Neuronal stem cell (in vitro differentiated cells): ENCODE measurements around the gene HOXC10.

ENCODE experiments used
- DNase-seq: peaks from one replicate; pipeline ENCODE4 v3.0.0-alpha.2; 2013; ENCODE audit warnings: low spot score
- H2AFZ ChIP-seq: one replicate; pipeline ENCODE4 v1.6.1; 2013; ENCODE audit warnings: mild to moderate bottlenecking, low read length, inconsistent platforms
- H2AK5ac ChIP-seq: 2 replicates; pipeline ENCODE4 v1.6.1; 2013; ENCODE audit warnings: low read depth, mild to moderate bottlenecking, inconsistent platforms, low read length, moderate library complexity, mixed read lengths
- H2BK120ac ChIP-seq: 2 replicates; pipeline ENCODE4 v1.6.1; 2013; ENCODE audit warnings: low read depth, mild to moderate bottlenecking, inconsistent platforms, low read length, moderate library complexity, mixed read lengths
- H2BK12ac ChIP-seq: one replicate; pipeline ENCODE4 v1.6.1; 2013; ENCODE audit warnings: low read length, inconsistent platforms
- H2BK15ac ChIP-seq: 2 replicates; pipeline ENCODE4 v1.6.1; 2013; ENCODE audit warnings: mild to moderate bottlenecking, low read length, inconsistent platforms, mixed read lengths
- H2BK5ac ChIP-seq: one replicate; pipeline ENCODE4 v1.6.1; 2013; ENCODE audit warnings: inconsistent platforms, mild to moderate bottlenecking, low read length, moderate library complexity
- H3K14ac ChIP-seq: one replicate; pipeline ENCODE4 v1.6.1; 2013; ENCODE audit warnings: low read length, inconsistent platforms
- H3K18ac ChIP-seq: 2 replicates; pipeline ENCODE4 v1.6.1; 2013; ENCODE audit warnings: low read length, inconsistent platforms
- H3K23ac ChIP-seq: 2 replicates; pipeline ENCODE4 v1.6.1; 2013; ENCODE audit warnings: low read depth, mild to moderate bottlenecking, mixed read lengths, low read length, inconsistent platforms; ENCODE audit not compliant: poor library complexity
- H3K27ac ChIP-seq: replicated peaks from 3 replicates; pipeline ENCODE4 v1.5.1; 2013; ENCODE audit warnings: low read length, inconsistent platforms
- H3K27me3 ChIP-seq, 3 experiments: 2 replicates each; pipeline ENCODE4 v1.6.1; 2013; ENCODE audit warnings: low read length in 3 of 3, mild to moderate bottlenecking in 2 of 3, inconsistent platforms in 1 of 3, low read depth in 1 of 3, mixed read lengths in 1 of 3, moderate library complexity in 1 of 3; ENCODE audit not compliant: control insufficient read depth in 3 of 3, insufficient read depth in 3 of 3
- H3K36me3 ChIP-seq, 2 donors: replicated peaks in 1 of 2; 2 replicates each; pipeline ENCODE4 v1.6.1; 2013; ENCODE audit warnings: low read length in 2 of 2; ENCODE audit not compliant: control insufficient read depth in 2 of 2, insufficient read depth in 2 of 2
- H3K4ac ChIP-seq: 2 replicates; pipeline ENCODE4 v1.6.1; 2013; ENCODE audit warnings: inconsistent platforms, mild to moderate bottlenecking, low read length, moderate library complexity
- H3K4me1 ChIP-seq, 2 donors: 1 replicate in 1 of 2; 2 replicates in 1 of 2; pipeline ENCODE4 v1.6.1; 2013; ENCODE audit warnings: low read length in 2 of 2, low read depth in 1 of 2; ENCODE audit not compliant: control insufficient read depth in 2 of 2, insufficient read depth in 1 of 2
- H3K4me2 ChIP-seq: one replicate; pipeline ENCODE4 v1.6.1; 2013; ENCODE audit warnings: mild to moderate bottlenecking, low read length, inconsistent platforms; ENCODE audit not compliant: insufficient read depth, poor library complexity, severe bottlenecking
- H3K4me3 ChIP-seq, 2 donors: 2 replicates each; pipeline ENCODE4 v1.5.1; 2013; ENCODE audit warnings: low read length in 2 of 2, mild to moderate bottlenecking in 2 of 2, inconsistent platforms in 1 of 2, moderate library complexity in 1 of 2
- H3K79me1 ChIP-seq: one replicate; pipeline ENCODE4 v1.6.1; 2013; ENCODE audit warnings: low read depth, mild to moderate bottlenecking, inconsistent platforms, low read length, moderate library complexity
- H3K9ac ChIP-seq: one replicate; pipeline ENCODE4 v1.6.1; 2013; ENCODE audit warnings: mild to moderate bottlenecking, low read depth, low read length, inconsistent platforms; ENCODE audit not compliant: poor library complexity
- H3K9me3 ChIP-seq, 2 donors: replicated peaks in 1 of 2; 2 replicates each; pipeline versions ENCODE3 to v1.6.1; 2013; ENCODE audit warnings: low read length in 2 of 2, mild to moderate bottlenecking in 2 of 2, inconsistent platforms in 1 of 2, low read depth in 1 of 2, mixed read lengths in 1 of 2, moderate library complexity in 1 of 2; ENCODE audit not compliant: control insufficient read depth in 2 of 2, insufficient read depth in 1 of 2
- H4K8ac ChIP-seq: one replicate; pipeline ENCODE4 v1.6.1; 2013; ENCODE audit warnings: low read depth, mild to moderate bottlenecking, inconsistent platforms, low read length, moderate library complexity
- H4K91ac ChIP-seq: one replicate; pipeline ENCODE4 v1.6.1; 2013; ENCODE audit warnings: low read length, low read depth, mild to moderate bottlenecking, inconsistent platforms; ENCODE audit not compliant: poor library complexity
- WGBS, 2 donors: extraction: QIAGEN DNeasy Blood & Tissue Kit; methylation state at CpG; one replicate each; pipeline ENCODE4 v1.1.7; 2013; ENCODE audit warnings: missing lambda C conversion rate in 2 of 2, mixed read lengths in 1 of 2; ENCODE audit not compliant: insufficient read length in 2 of 2, insufficient replicate concordance in 1 of 2; ENCODE audit errors: extremely low coverage in 2 of 2; 5-methylcytosine and 5-hydroxymethylcytosine counted together

HOXC10 gene

GRCh38 chr12:53987787-53988230 lies 2.9 kb downstream of the HOXC10 start:
- Histone ChIP-seq H2BK15ac (no peak overlapping the region), H4K91ac (no peak overlapping the region), H3K9ac (no peak overlapping the region), H4K8ac (no peak overlapping the region), H2BK12ac (no peak overlapping the region), H3K14ac (no peak overlapping the region), H3K4me1 (peaks cover 0 to 3% of the 10 kb centered on the region in 2 donors), H3K27me3 (peaks cover 66 to 100% (median 99%) of the 10 kb centered on the region in 3 experiments), H3K27ac (no peak overlapping the region), H3K23ac (no peak overlapping the region), H2AFZ (no peak overlapping the region), H2AK5ac (no peak overlapping the region), H2BK120ac (no peak overlapping the region), H2BK5ac (no peak overlapping the region), H3K4me3 (no peak overlapping the region), H3K36me3 (no peaks in the 10 kb centered on the region), H3K4me2 (no peak overlapping the region), H3K9me3 (peaks cover 0 to 19% of the 10 kb centered on the region in 2 donors), H3K18ac (no peak overlapping the region), H3K4ac (no peak overlapping the region), H3K79me1 (no peaks in the 10 kb centered on the region)
- DNase-seq: no peak
- WGBS, 2 donors: no CpG with 5 or more reads among the region's 4 CpGs

GRCh38 chr12:53988541-53989226 lies 3.7 kb downstream of the HOXC10 start:
- Histone ChIP-seq H3K27me3 (peaks cover 65 to 100% (median 99%) of the 10 kb centered on the region in 3 experiments), H3K14ac (no peak overlapping the region), H2BK12ac (no peak overlapping the region), H3K4me1 (peaks cover 0 to 3% of the 10 kb centered on the region in 2 donors), H2AFZ (no peak overlapping the region), H3K23ac (no peak overlapping the region), H3K27ac (no peak overlapping the region), H3K9ac (no peak overlapping the region), H4K91ac (no peak overlapping the region), H3K9me3 (peaks cover 0 to 14% of the 10 kb centered on the region in 2 donors), H3K36me3 (no peaks in the 10 kb centered on the region), H3K18ac (no peak overlapping the region), H2BK15ac (no peak overlapping the region), H4K8ac (no peak overlapping the region), H3K4ac (no peak overlapping the region), H2BK5ac (no peak overlapping the region), H2AK5ac (no peak overlapping the region), H2BK120ac (no peak overlapping the region), H3K4me2 (no peak overlapping the region), H3K4me3 (no peak overlapping the region), H3K79me1 (no peaks in the 10 kb centered on the region)
- no peak for DNase-seq
- WGBS, 2 donors: no CpG with 5 or more reads among the region's 5 CpGs

DNA sequence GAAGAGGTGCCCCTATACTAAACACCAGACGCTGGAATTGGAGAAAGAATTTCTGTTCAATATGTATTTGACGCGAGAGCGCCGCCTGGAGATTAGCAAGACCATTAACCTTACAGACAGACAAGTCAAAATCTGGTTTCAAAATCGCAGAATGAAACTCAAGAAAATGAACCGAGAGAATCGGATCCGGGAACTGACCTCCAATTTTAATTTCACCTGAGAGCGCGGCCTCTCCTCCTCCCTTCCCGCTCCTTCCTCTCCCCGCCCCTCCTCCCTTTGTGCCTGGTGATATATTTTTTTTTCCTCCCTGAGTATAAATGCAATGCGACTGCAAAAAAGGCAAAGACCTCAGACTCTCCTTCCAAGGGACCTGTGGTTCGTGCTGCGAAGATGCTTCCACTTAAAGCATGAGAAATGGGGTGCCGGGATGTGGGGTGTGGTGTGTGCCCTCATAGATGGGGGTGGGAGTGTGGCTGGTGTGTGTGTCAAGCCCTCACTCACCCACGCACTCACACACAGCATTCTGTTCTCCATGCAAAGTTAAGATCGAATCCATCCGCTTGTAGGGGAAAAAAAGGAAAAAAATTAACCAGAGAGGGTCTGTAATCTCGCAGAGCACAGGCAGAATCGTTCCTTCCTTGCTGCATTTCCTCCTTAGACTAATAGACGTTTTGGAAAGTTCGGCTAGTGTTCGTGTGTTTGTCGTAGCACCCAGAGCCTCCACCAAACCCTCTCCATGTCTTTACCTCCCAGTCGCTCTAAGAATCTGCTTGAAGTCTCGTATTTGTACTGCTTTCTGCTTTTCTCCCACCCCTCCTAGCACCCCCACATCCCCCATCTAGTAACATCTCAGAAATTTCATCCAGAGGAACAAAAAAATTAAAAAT lies 4.5 kb downstream of the HOXC10 start:
- DNase-seq: no peak
- peak overlapping the region in 1 of 2 donors; percentile 39 for H3K4me3 ChIP-seq
- peaks cover 0 to 3% of the 10 kb centered on the region in 2 donors for H3K4me1 ChIP-seq
- no peak overlapping the region for H4K91ac ChIP-seq
- H2BK120ac ChIP-seq: no peak overlapping the region
- no peak overlapping the region for H3K14ac ChIP-seq
- no peak overlapping the region for H2AFZ ChIP-seq
- no CpG with 5 or more reads among the region's 28 CpGs for WGBS, 2 donors
- H2BK5ac ChIP-seq: no peak overlapping the region
- no peak overlapping the region for H2AK5ac ChIP-seq
- H4K8ac ChIP-seq: no peak overlapping the region
- peaks cover 0 to 10% of the 10 kb centered on the region in 2 donors for H3K9me3 ChIP-seq
- no peaks in the 10 kb centered on the region for H3K36me3 ChIP-seq
- H3K18ac ChIP-seq: no peak overlapping the region
- no peak overlapping the region for H3K23ac ChIP-seq
- no peaks in the 10 kb centered on the region for H3K79me1 ChIP-seq
- no peak overlapping the region for H3K9ac ChIP-seq
- H2BK15ac ChIP-seq: no peak overlapping the region
- H2BK12ac ChIP-seq: no peak overlapping the region
- no peak overlapping the region for H3K4ac ChIP-seq
- H3K27ac ChIP-seq: no peak overlapping the region
- H3K27me3 ChIP-seq: peaks cover 65 to 100% (median 99%) of the 10 kb centered on the region in 3 experiments
- H3K4me2 ChIP-seq: no peak overlapping the region
